NCI-H82 treated with DMSO at 0.1 percent for 48 hours (cell line): Measurements from ENCODE around the gene TSEN2.
"Not testable (repeated sequence)": the region's sequence is repeated elsewhere in the genome, so short reads cannot be mapped to it uniquely, and the experiment has no call there.

ENCODE experiments used
- DNase-seq: peaks from one replicate; lab custom pipeline; 2025; ENCODE audit not compliant: unreplicated experiment; lab: John Stamatoyannopoulos, UW

The TSEN2 gene

DNA sequence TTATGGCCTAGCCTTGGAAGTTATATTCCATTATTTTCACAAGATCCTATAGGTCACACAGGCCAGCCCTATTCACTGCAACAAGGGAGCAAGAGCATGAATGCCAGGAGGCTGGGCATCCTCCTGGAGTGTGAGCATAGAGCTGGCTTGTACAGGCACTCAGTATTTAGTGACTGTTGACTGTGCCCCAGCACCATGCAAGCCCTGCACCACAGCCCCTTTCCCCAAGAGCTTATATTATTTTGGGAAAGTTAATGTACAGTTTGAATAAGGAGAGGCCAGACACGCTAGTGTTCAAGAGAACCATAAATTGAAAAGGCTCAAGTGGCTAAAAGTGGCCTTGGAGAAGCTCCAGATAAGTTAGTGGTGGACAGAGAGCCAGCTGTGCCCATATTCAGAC, 32.3 kb upstream of the TSEN2 start:
- DNase-seq, result no peak

DNA sequence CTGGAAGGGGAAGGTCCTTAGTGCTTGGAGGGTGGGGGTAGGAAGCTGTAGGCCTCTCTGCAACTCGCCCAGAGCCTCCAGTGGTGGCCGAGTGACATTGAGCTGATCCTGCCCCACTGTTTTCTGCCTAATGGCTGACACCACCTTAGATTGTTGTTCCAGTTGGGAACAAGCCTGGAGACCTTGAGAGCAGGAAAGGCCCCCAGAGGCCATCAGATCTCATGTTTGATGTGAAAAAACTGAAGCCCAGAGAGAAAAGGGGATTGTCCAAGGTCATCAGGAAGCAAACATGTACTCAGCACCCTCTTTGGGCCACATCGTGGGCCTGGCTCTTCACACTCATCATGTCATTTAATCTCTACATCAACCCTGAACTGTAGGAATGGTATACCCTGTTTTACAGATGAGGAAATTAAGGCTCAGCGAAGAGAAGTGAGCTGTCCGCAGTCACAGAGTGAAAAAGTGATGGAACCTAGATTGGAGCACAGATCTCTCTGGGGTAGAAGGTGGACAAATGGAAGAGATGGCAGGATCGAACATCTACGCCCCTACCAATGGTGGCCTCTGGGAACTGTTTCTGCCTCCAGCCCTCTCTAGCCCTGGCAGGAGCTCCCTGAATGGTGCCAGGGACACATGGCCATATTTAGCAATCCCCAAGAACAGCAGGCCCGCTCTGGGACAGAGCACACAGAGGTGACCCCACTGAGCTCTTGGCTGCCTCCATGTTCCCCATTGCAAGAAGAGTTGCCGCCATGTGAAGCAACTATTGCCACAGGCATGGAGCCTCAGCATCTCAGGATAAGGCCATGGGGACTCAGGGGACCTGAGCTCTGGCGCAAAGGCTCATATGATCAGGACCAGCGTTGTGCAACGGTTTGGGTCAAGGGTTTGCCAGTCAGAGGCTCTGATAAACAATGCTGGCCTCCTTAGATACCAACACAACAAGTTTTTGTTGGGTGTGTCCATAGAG, 31.6 kb upstream of the TSEN2 start:
- DNase-seq, result no peak

DNA sequence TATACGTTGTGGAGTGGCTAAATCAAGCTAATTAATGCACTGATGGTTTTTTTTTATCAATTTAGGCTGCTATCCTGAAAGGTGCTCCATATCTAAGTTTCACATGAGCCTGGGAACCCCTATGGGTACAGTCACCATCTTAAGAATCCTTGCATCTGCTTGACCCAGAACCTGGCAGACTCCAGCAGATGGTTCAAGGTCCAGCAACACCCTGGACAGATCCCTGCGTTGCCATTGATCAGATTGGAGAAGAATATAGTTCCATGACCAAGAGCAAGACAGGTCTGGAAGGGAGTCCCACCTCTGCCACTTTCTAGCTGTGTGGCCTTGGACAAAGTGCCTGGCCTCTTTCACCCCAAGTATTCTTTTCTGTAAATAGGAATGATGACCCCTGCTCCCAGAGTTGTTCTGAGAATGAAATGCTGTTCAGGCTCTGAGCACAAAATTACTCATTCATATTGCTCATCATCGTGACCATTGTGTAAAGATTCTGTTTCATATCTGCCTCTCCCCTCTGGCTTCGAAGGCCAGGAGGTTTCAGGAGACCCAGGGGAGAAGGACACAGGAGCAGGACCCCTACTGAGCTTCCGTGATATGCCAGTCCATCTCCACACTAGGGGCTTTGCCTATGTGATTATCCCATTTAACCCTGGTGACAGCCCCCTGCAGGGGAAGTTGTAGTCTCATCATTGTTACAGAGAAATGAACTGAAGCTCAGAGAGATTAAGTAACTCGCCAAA, 30.0 kb upstream of the TSEN2 start:
- DNase-seq, result no peak

DNA sequence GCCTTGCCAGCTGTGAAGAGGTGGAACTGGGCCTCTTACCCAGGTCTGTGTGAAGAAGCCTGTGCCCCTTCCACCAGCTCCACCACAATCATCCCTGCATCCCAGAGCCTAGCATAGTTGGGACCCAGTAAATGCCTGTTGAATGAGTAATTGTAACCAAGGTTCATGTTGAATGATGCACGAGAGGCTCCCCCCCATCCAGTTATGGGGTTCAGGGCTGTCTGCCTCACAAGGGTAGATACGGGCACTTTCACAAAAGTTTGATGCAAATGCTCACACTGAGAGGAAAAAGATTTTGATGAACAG, 29.5 kb upstream of the TSEN2 start:
- DNase-seq, result no peak

DNA sequence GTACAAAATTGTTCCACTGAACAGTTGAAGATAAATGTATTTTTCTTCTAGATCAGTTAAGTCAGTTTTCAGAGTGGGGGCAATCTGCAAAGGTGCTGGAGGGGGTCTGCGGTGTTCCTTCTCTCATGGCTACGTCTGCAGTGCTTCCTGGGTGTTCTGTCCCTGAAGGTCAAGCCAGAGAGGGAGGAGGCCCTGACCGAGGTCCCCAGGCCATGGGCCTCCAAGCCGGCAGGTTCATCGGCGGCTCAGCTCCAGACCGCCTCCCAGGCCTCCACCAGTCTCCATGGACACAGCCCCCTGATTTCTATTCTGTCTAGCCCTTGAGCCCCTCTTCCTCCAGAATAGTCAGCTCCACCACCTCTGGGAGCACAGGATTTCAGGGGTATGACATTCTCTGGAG, 28.5 kb upstream of the TSEN2 start:
- DNase-seq, result no peak

DNA sequence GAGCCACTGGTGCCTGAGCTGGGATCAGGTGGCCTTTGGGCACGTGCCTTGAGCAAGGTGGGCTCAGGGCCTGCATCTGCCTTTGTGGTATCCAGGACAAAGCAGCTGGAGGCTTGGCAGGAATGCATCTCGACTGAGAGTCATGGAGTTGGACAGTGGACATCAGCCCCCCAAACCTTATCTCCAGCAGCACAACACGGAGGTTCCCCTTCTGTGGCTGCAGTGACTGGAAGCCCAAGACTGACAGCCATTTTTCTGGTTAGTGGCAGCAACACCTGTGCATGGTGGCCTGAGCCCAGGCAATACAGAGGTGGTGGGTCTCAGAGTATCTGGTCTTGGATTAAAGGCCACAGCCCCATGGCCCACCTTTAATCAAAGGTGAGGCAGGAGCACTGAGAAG, 27.8 kb upstream of the TSEN2 start:
- no peak for DNase-seq

DNA sequence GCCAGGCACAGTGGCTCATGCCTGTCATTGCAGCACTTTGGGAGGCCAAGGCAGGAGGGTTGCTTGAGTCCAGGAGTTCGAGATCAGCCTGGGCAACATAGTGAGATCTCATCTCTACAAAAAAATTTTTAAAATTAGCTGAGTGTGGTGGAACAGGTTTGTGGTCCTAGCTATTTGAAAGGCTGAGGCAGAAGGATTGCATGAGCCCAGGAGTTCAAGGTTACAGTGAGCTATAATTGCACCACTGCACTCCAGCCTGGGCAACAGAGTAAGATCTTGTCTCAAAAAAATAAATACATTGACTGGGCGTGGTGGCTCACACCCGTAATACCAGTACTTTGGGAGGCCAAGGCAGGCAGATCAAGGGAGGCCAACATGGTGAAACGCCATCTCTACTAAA, 26.9 kb upstream of the TSEN2 start:
- not testable (repeated sequence) for DNase-seq

DNA sequence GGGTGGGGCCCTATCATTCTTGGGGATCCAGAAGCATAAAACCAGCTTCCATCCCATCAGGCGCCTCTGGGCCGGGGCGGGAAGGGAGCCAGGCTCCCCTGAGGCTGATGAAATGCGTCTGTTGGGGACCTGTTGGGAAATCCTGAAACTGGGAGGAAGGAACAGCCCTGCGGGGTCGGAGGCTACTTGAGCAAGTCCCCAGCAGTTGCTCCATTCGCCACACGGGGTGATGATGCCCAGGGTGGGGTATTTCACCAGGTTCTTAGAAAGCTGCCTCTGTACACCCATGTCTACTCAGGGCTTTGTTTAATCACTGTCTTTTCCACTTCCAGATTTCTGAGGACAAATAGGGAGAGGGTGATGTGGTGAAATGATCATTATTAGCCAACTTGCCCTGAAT, 25.4 kb upstream of the TSEN2 start:
- no peak for DNase-seq

DNA sequence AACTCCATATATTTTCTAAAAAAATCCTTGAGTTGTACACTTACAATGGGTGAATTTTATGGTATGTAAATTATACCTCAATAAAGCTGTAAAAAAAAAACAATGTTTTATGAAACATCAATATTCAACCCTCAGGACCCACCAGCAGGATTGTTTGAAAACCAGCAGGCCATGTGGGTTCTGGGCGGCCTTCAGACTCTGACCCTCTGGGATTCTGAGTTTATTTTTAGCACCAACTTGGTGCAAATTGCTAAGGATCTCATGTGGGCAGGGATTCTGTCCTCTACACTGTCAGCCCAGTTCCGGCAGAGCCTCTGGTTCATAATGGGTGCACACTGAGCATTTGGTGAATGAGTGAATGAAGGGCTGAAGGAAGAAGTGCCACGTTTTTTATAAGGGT, 24.2 kb upstream of the TSEN2 start:
- DNase-seq, result no peak

DNA sequence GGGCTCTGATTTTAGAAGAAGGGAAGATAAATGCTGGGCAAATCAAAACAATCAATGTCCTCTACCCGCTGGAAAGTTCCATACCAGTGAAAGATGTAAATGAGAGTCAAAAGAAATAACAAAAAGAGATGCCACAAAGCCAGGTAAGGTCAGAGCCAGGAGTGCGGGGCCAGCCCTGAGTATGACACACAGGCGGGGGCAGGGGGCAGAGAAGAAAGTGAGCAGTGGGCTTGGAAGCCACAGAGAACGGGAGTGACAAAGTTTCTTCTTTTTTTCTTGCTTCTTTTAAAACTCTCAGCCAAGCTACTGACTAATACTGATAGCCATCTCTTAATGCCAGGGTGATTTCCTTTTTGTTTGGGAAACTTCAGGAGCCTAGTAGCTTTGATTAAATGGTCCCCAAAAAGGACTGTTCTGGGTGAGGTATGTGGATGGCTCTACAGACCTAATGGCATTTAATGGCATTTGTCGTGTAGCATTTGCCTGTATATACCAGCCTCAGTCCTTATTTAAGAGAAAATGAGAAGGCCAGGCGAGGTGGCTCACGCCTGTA, 23.1 kb upstream of the TSEN2 start:
- DNase-seq, result no peak

DNA sequence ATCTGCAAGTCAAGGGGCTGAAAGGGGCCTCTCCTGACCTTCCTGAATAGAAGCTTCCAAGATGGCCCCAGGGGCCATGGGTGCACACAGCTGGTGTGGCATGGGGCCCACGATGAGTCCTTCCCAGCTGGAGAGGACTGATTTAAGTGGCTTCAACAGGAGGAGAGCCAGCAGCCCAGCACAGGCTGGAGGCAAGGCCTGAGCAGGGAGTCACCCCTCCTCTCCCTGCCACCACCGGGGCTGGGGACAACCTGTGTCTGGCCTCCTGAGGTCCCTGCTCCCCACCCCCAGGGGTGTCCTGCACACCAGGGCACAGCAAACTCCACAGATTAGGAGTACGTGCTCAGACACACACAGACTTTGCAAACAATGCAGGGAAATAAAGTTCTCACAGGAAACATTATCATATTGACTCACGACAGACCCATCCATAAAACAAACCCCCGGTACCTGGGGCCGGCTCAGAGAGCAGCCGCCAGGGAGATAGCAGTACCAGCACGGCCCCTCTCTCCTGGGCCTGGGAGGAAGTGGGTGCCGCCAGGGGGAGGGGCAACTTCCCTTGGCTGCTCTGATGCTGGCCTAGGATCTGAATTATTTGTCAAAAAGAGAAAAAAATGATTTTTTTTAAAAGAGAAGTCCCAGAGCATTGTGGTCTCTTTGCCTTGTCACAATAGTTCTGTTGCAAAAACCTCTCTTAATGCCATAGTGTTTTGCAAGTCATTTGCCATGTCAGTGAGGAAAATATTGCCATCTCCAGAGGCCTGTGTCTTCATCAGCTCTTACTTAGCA, 21.9 kb upstream of the TSEN2 start:
- DNase-seq, result no peak

DNA sequence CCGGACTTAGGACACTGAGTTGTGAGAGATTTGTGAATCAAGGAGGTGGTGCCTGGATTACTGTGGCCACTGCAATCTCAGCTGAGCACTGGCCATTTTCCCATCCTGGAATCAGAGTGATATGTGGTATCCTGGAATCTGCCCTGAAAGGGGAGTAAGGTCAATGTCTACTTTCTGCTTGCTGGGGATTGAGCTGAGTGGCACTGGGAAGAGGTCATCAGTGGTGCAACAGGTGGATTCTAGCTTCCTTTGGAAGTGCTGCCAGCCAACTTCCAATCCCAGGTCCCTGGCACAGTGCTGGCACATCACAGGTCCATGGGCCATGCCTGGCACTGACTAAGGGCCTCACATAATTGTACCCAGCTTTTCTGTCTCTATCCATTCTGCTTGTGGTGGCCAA, 20.6 kb upstream of the TSEN2 start:
- DNase-seq, result no peak

DNA sequence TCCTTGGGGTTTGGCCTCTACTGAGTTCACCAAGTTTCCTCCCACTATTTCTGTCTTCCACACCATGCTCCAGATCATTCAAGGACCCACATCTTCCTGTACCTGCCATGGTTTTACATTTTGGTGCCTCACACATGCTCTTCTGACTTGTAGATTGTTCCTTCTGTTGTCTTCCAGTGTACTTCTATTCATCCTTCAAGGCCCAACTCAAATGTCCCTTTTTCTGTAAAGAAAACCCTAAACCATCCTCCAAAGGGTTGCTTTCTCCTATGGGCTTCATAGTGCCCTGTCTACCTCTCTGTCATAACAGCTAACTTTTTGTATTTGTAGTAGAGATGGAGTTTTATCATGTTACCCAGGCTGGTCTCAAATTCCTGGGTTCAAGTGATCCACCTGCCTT, 20.1 kb upstream of the TSEN2 start:
- DNase-seq, result no peak

DNA sequence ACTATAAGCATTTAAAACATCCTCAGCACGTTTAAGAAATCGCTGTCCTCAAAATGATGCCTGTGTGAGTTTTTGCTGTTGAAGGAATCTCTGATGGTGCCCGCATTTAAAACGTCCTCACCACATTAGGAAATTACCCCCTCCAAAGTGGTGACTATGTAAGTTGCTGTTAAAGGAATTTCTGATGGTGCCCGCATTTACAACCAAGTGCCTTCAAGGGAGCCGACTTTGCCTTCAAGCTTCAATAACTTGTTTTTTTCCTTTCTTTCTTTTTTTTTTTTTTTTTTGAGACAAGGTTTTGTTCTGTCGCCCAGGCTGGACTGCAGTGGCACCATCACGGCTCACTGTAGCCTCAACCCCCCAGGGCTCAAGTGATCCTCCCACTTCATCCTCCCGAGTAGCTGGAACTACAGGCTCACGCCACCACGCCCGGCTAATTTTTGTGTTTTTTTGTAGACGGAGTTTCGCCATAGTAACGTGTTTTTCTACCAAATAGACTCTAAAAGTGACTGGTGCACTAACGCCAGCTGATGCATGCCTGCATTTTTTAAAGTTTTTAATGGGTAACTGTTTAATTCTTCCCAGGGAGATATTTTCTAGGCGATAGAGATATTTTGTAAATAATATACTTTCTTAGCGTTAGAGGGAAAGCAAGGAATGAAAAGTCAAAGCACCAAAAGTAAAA, 19.0 kb upstream of the TSEN2 start:
- DNase-seq, result no peak

DNA sequence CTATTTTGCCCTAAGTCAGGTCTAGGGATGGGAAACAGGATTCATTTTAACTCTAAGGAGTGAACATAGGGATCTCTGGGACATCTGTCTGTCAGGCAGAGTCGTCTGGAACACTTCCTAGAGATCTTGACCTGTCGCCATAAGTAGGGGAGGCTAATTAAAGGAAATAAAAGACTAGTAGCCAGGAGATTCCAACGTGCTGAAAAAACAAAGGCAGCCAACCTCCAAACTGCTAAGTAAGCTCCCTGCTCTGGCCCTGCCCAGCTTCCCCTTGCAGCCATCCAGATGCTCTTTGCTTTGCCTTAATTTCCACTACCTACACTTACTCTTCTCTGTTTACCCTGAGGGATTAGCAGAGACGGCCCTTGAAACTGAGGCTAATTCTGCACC, 18.4 kb upstream of the TSEN2 start:
- no peak for DNase-seq

DNA sequence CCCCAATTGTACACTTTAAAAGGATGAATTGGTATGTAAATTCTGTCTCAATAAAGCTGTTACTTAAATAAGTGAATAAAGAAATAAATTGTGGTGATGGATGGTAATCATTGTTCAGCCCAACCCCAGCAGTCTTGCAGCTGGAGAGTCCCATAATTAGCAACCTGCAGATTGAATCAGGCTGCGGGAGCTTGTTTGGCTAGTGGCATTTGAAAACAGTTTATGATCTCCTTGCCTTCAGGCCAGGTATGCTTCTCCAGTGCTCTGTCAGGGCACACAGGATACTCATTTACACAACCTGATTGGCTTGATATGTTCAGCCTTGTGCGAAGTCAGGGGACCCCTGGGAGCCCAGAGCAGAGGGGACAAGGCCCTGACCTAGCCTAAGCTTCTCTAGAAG, 16.5 kb upstream of the TSEN2 start:
- no peak for DNase-seq

DNA sequence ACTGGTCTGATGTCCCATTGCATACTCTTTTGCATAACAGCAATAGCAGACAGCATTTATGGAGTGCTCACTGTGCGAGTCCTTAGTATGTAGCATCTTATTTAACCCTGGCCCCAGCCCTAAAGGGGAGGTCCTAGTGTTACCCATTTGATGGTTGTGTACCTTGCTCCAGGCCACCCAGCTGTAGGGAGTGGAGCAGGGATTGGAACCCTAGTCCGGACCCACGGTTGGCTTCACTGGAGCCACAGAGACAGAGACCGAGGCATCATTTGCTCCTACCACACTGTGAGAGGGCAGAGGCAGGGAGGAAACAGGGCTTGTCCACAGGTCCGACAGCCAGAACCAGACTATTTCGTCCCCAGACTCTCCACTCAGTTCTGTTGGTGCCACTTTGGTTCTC, 16.0 kb upstream of the TSEN2 start:
- DNase-seq, result no peak

DNA sequence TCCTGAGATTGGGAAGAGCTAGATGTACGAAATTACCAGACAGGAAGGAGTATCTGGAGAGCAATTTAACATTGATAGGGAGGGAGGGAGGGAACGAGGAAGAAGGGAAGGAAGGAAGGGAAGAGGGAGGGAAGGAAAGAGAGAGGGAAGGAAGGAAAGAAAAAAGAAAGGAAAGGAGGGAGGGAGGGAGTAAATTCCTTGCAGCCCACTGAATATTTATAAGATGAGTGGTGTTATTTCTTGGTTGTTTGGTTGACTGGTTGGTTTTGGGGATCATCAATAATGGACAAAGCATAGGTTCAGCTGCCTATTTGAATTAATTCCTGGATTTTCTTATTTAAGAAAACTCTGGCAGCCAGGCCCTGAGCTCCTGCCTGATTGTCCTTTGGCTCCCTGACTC, 15.5 kb upstream of the TSEN2 start:
- DNase-seq, result no peak

DNA sequence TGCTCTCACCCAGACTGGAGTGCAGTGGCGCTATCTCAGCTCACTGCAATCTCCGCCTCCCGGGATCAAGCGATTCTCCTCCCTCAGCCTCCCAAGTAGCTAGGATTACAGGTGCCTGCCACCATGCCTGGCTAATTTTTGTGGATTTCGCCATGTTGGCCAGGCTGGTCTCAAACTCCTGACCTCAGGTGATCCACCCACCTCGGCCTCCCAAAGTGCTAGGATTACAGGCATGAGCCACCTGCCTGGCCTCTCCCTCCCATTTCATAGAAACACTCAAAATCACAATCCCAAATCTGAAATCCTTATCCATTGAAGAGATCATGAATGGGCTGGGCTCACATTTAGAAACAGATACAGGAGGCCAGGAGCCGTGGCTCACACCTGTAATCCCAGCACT, 15.1 kb upstream of the TSEN2 start:
- not testable (repeated sequence) for DNase-seq

DNA sequence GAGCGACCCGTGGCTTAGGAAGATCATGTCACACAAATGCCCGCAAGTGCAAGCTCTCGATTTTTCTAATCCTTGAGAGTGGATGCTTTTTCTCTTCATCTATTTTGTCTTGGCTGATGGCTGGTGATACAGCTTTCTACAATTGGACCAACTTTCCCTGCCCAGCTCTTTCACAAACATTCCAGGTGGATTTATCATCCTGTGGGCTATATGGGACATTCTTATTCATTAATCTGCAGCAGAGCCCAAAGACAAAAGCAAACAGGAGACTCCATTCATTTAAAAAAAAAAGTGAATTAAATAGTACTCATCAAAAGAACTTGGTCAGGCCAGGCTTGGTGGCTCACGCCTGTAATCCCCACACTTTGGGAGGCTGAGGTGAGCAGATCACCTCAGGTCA, 14.2 kb upstream of the TSEN2 start:
- no peak for DNase-seq

DNA sequence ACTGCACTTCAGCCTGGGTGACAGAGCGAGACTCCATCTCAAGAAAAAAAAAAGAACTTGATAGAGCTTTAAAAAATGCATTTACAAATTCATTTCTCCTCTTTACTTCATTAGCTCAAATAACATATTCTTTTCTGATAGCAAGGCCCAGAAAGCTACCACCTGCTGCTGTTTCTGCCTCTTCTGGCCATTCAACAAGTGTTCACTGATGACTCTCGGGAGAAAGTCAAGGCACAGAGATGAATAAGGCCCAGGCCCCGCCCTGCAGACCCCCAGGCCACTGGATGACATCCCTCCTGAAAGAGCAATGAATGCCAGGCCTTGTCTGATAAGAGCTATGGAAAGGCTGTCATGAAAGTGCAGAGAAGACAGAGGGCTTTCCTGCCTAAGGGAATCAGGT, 13.6 kb upstream of the TSEN2 start:
- DNase-seq, result no peak
